Neural cell (in vitro differentiated cells): ENCODE measurements around the gene STEAP4. TPM values are rescaled to one million over a fixed set of nuclear protein-coding genes. Genes with fewer than 3 reads are reported as not detected.

Source experiments
- H2AFZ ChIP-seq: fragments of 200-600, 300-800 bp; sonication (generic), shearing (Covaris generic); 2 replicates; pipeline ENCODE4 v1.6.0; 2014; ENCODE audit warnings: low read depth, mild to moderate bottlenecking, antibody characterized with exemption, low read length, moderate library complexity
- H3F3A ChIP-seq: fragments of 200-600 bp; shearing (Covaris generic); 2 replicates; pipeline ENCODE4 v1.6.1; 2016; ENCODE audit warnings: mild to moderate bottlenecking, moderate library complexity, mixed read lengths, antibody characterized with exemption, low read length; ENCODE audit not compliant: insufficient read depth, poor library complexity, severe bottlenecking
- H3K27ac ChIP-seq: fragments of 200-600, 300-800 bp; sonication (generic), shearing (Covaris generic); 2 replicates; pipeline ENCODE4 v1.5.1; 2014; ENCODE audit warnings: mild to moderate bottlenecking, low read length, moderate library complexity
- H3K27me3 ChIP-seq: fragments of 300-800, 200-600 bp; sonication (generic), shearing (Covaris generic); 2 replicates; pipeline ENCODE4 v1.6.0; 2014; ENCODE audit warnings: mild to moderate bottlenecking, low read depth, low read length, moderate library complexity; ENCODE audit not compliant: insufficient read depth
- H3K36me3 ChIP-seq: fragments of 300-800, 200-600 bp; sonication (generic), shearing (Covaris generic); 2 replicates; pipeline ENCODE4 v1.5.1; 2014; ENCODE audit warnings: mild to moderate bottlenecking, antibody characterized with exemption, low read length, moderate library complexity; ENCODE audit not compliant: insufficient read depth
- H3K4me2 ChIP-seq: fragments of 300-800, 200-600 bp; sonication (generic), shearing (Covaris generic); 2 replicates; pipeline ENCODE4 v1.6.0; 2014; ENCODE audit warnings: mild to moderate bottlenecking, low read length
- H3K4me3 ChIP-seq: fragments of 300-800, 200-600 bp; sonication (generic), shearing (Covaris generic); 2 replicates; pipeline ENCODE4 v1.5.1; 2014; ENCODE audit warnings: mild to moderate bottlenecking, low read length, moderate library complexity
- H3K79me2 ChIP-seq: fragments of 200-600 bp; shearing (Covaris generic); replicated peaks from 2 replicates; pipeline ENCODE4 v1.6.0; 2014; ENCODE audit warnings: mild to moderate bottlenecking, low read length, moderate library complexity; ENCODE audit not compliant: insufficient read depth
- H3K9ac ChIP-seq: fragments of 300-800, 200-600 bp; sonication (generic), shearing (Covaris generic); 2 replicates; pipeline ENCODE4 v1.6.1; 2016; ENCODE audit warnings: mild to moderate bottlenecking, low read length, mixed read lengths
- H3K9me2 ChIP-seq: fragments of 200-600 bp; shearing (Covaris generic); 2 replicates; pipeline ENCODE4 v1.6.1; 2016; ENCODE audit warnings: mild to moderate bottlenecking, low read length, mixed read lengths; ENCODE audit not compliant: insufficient read depth
- H3K9me3 ChIP-seq: fragments of 200-600, 300-800 bp; sonication (generic), shearing (Covaris generic); 2 replicates; pipeline ENCODE4 v1.6.1; 2016; ENCODE audit warnings: mild to moderate bottlenecking, mixed run types, low read length, moderate library complexity, mixed read lengths
- H4K20me1 ChIP-seq: fragments of 200-600 bp; shearing (Covaris generic); 2 replicates; pipeline ENCODE4 v1.6.1; 2016; ENCODE audit warnings: mild to moderate bottlenecking, mixed run types; ENCODE audit not compliant: insufficient read depth
- CTCF ChIP-seq: fragments of 450-650 bp; IDR thresholded peaks from 2 replicates; pipeline ENCODE4 v1.5.1; 2014; ENCODE audit warnings: antibody characterized with exemption, mild to moderate bottlenecking, moderate library complexity; ENCODE audit not compliant: poor library complexity, severe bottlenecking
- EP300 ChIP-seq: fragments of 450-650 bp; conservative IDR thresholded peaks from 2 replicates; pipeline ENCODE4 v1.6.1; 2014; ENCODE audit warnings: antibody characterized with exemption, mild to moderate bottlenecking, moderate library complexity; ENCODE audit not compliant: poor library complexity, severe bottlenecking
- EZH2 ChIP-seq: fragments of 200-600, 300-800 bp; shearing (Covaris generic), sonication (generic); IDR thresholded peaks from 2 replicates; pipeline ENCODE4 v1.6.1; 2014; ENCODE audit warnings: antibody characterized with exemption, low read length, borderline replicate concordance, mild to moderate bottlenecking; ENCODE audit not compliant: insufficient read depth, poor library complexity, severe bottlenecking
- MXI1 ChIP-seq: fragments of 450-650 bp; conservative IDR thresholded peaks from 2 replicates; pipeline ENCODE4 v1.6.1; 2014; ENCODE audit warnings: antibody characterized with exemption, mild to moderate bottlenecking; ENCODE audit not compliant: poor library complexity, severe bottlenecking
- POLR2AphosphoS5 ChIP-seq: IDR thresholded peaks from 2 replicates; pipeline ENCODE4 v1.6.1; 2012
- RAD21 ChIP-seq: fragments of 450-650 bp; conservative IDR thresholded peaks from 2 replicates; pipeline ENCODE4 v1.6.1; 2014; ENCODE audit warnings: antibody characterized with exemption, mild to moderate bottlenecking, moderate library complexity
- REST ChIP-seq: IDR thresholded peaks from 2 replicates; pipeline ENCODE4 v1.6.1; 2012; ENCODE audit warnings: borderline replicate concordance
- SMC3 ChIP-seq: fragments of 450-650 bp; conservative IDR thresholded peaks from 2 replicates; pipeline ENCODE4 v1.6.1; 2014; ENCODE audit warnings: antibody characterized with exemption, mild to moderate bottlenecking, moderate library complexity; ENCODE audit not compliant: poor library complexity
- TAF1 ChIP-seq: IDR thresholded peaks from 2 replicates; pipeline ENCODE4 v1.6.1; 2012; ENCODE audit warnings: low read depth
- polyA plus RNA-seq: library from polyadenylated mRNA; depleted of rRNA; stranded (reverse); fragments of >200 nt; gene quantifications from 2 replicates; pipeline ENCODE4 v1.2.3, GENCODE V29; 2014

STEAP4 gene
- polyA plus RNA-seq, 1 donor from 2014 or later: not detected

- no peaks in the 10 kb centered on the region for H3K36me3 ChIP-seq
- no peaks in the 10 kb centered on the region for H4K20me1 ChIP-seq
- no peaks in the 10 kb centered on the region for H3K27me3 ChIP-seq
- TF ChIP-seq REST: no peak
- TF ChIP-seq CTCF: no peak
- TF ChIP-seq EP300: no peak
- TF ChIP-seq MXI1: no peak
- no peak for TF ChIP-seq TAF1
- no peak for TF ChIP-seq RAD21
- TF ChIP-seq EZH2: no peak
- no peak for TF ChIP-seq SMC3
- no peak for TF ChIP-seq POLR2AphosphoS5
- H3K27ac ChIP-seq: no peak overlapping the region
- no peaks in the 10 kb centered on the region for H3K9me2 ChIP-seq
- H3K9me3 ChIP-seq: no peaks in the 10 kb centered on the region
- H3K9ac ChIP-seq: no peak overlapping the region
- no peak overlapping the region for H3K4me2 ChIP-seq
- H3F3A ChIP-seq: no peaks in the 10 kb centered on the region
- no peak overlapping the region for H3K4me3 ChIP-seq
- no peaks in the 10 kb centered on the region for H3K79me2 ChIP-seq
- H2AFZ ChIP-seq: no peak overlapping the region
Observed at GRCh38 chr7:88321694-88322093, 15.0 kb upstream of the STEAP4 start.

GRCh38 chr7:88318196-88318595 is 11.5 kb upstream of the STEAP4 start:
- H3F3A ChIP-seq: no peaks in the 10 kb centered on the region
- H3K9me2 ChIP-seq: no peaks in the 10 kb centered on the region
- H4K20me1 ChIP-seq: no peaks in the 10 kb centered on the region
- H2AFZ ChIP-seq: no peak overlapping the region
- no peak overlapping the region for H3K27ac ChIP-seq
- H3K9me3 ChIP-seq: no peaks in the 10 kb centered on the region
- H3K4me2 ChIP-seq: no peak overlapping the region
- no peaks in the 10 kb centered on the region for H3K36me3 ChIP-seq
- TF ChIP-seq POLR2AphosphoS5 (no peak), EP300 (no peak), TAF1 (no peak), EZH2 (no peak), CTCF (no peak), MXI1 (no peak)
- no peaks in the 10 kb centered on the region for H3K79me2 ChIP-seq
- H3K27me3 ChIP-seq: no peaks in the 10 kb centered on the region
- no peak overlapping the region for H3K4me3 ChIP-seq
- H3K9ac ChIP-seq: no peak overlapping the region
